ENCODE results near the gene CRISPLD2. TPM values are rescaled to one million over a fixed set of nuclear protein-coding genes. Genes with fewer than 3 reads are reported as not detected.

CRISPLD2 gene
- total RNA-seq, 2 experiments from 2014 or later = 0.47 to 0.99 TPM

GRCh38 chr16:84924331-84925091 is 104.7 kb downstream of the CRISPLD2 start:
- Histone ChIP-seq H3K9me2 (ENCODE audit: insufficient read depth, low read length) (no peaks in the 10 kb centered on the region), H3K4me2 (ENCODE audit: low read length) (no peak overlapping the region), H4K20me1 (ENCODE audit: insufficient read depth, low read length) (no peaks in the 10 kb centered on the region), H2AFZ (ENCODE audit: low read length) (no peak overlapping the region), H3K36me3 (ENCODE audit: insufficient read depth, low read length) (no peaks in the 10 kb centered on the region), H3K9me3 (ENCODE audit: low read length) (no peaks in the 10 kb centered on the region), H3K27ac (ENCODE audit: low read depth, low read length, poor library complexity, severe bottlenecking) (no peak overlapping the region), H3K4me3 (ENCODE audit: low read depth, low read length, poor library complexity, severe bottlenecking) (no peak overlapping the region), H3K79me2 (ENCODE audit: insufficient read depth, low read depth, low read length) (no peaks in the 10 kb centered on the region), H3K4me1 (ENCODE audit: insufficient read depth, low read length, poor library complexity, severe bottlenecking) (no peaks in the 10 kb centered on the region)
- peak; percentile 20 for DNase-seq (ENCODE audit: low spot score)
- ChIA-PET CTCF (ENCODE audit: unreplicated experiment) (interaction anchor here (0.5 to 1.2 kb wide), 2 partner anchors 28 to 33 kb away, joined by 3 to 4 read pairs; no protein-coding TSS in a partner anchor), POLR2A (no interaction called here)
- TF ChIP-seq CTCF (conservative IDR thresholded peaks at IDR 0.05; ENCODE audit: low read length) (no peak), EZH2phosphoT487 (IDR thresholded peaks at IDR 0.05; ENCODE audit: borderline replicate concordance, low read depth, low read length) (no peak)
- intact Hi-C loops (cut with micrococcal nuclease; ENCODE audit: unreplicated experiment) = loop anchor here (1.0 kb wide), 2 partner anchors 28 to 46 kb away; no protein-coding TSS in a partner anchor
- no TSS peak for BruUV-seq (replicated peaks)

- no peak overlapping the region for H3K27ac ChIP-seq (ENCODE audit: low read depth, low read length, poor library complexity, severe bottlenecking)
- no peaks in the 10 kb centered on the region for H3K4me1 ChIP-seq (ENCODE audit: insufficient read depth, low read length, poor library complexity, severe bottlenecking)
- no peaks in the 10 kb centered on the region for H4K20me1 ChIP-seq (ENCODE audit: insufficient read depth, low read length)
- H3K9me3 ChIP-seq (ENCODE audit: low read length) = no peaks in the 10 kb centered on the region
- BruUV-seq (replicated peaks) = no TSS peak
- H3K9me2 ChIP-seq (ENCODE audit: insufficient read depth, low read length) = no peaks in the 10 kb centered on the region
- no peaks in the 10 kb centered on the region for H3K36me3 ChIP-seq (ENCODE audit: insufficient read depth, low read length)
- peak; percentile 70 for DNase-seq (ENCODE audit: low spot score)
- intact Hi-C loops (cut with micrococcal nuclease; ENCODE audit: unreplicated experiment) = loop anchor here (1.0 kb wide), 2 partner anchors 27 to 45 kb away; no protein-coding TSS in a partner anchor
- TF ChIP-seq CTCF (conservative IDR thresholded peaks at IDR 0.05; ENCODE audit: low read length) (peak; percentile 97), EZH2phosphoT487 (IDR thresholded peaks at IDR 0.05; ENCODE audit: borderline replicate concordance, low read depth, low read length) (no peak)
- ChIA-PET POLR2A (no interaction called here), CTCF (ENCODE audit: unreplicated experiment) (interaction anchor here (0.5 to 1.2 kb wide), 2 partner anchors 28 to 33 kb away, joined by 3 to 4 read pairs; no protein-coding TSS in a partner anchor)
- H2AFZ ChIP-seq (ENCODE audit: low read length) = no peak overlapping the region
- no peak overlapping the region for H3K4me2 ChIP-seq (ENCODE audit: low read length)
- no peaks in the 10 kb centered on the region for H3K79me2 ChIP-seq (ENCODE audit: insufficient read depth, low read depth, low read length)
- H3K4me3 ChIP-seq (ENCODE audit: low read depth, low read length, poor library complexity, severe bottlenecking) = no peak overlapping the region
Measured at GRCh38 chr16:84925092-84925772, 105.4 kb downstream of the CRISPLD2 start.

Measured in OCI-LY7 (cell line).